SK-N-SH treated with all-trans-retinoic acid at 6 μM for 48 hours (cell line): ENCODE data around the gene GALNT6.
A peak's percentile ranks its signal among the peaks of the same experiment; 100 is the strongest.

Experiments
- ATAC-seq: fragments of 200-7000 bp; cut with Tn5 transposase; 3 replicates; pipeline ENCODE4 v1.9.1; 2020; ENCODE audit warnings: mild to moderate bottlenecking, moderate library complexity
- ARNTL ChIP-seq: fragments of 450-650 bp; formaldehyde crosslinking; IDR thresholded peaks from 2 replicates; pipeline ENCODE4 v1.5.0; 2020; ENCODE audit warnings: low read depth, mild to moderate bottlenecking, moderate library complexity, borderline replicate concordance
- BACH2 ChIP-seq: fragments of 250-450 bp; sonication (Bioruptor Pico); IDR thresholded peaks from 2 replicates; pipeline ENCODE4 v1.9.0; 2021; ENCODE audit warnings: mild to moderate bottlenecking, borderline replicate concordance
- CREB5 ChIP-seq: fragments of 250-450 bp; sonication (Bioruptor Pico); IDR thresholded peaks from 2 replicates; pipeline ENCODE4 v1.5.1; 2020; ENCODE audit warnings: low read depth, mild to moderate bottlenecking, moderate library complexity
- CSDC2 ChIP-seq: fragments of 250-450 bp; sonication (Bioruptor Pico); IDR thresholded peaks from 2 replicates; pipeline ENCODE4 v1.5.0; 2020; ENCODE audit warnings: mild to moderate bottlenecking, moderate library complexity
- CSRNP3 ChIP-seq: fragments of 250-450 bp; sonication (Bioruptor Pico); IDR thresholded peaks from 2 replicates; pipeline ENCODE4 v1.5.1; 2021; ENCODE audit warnings: mild to moderate bottlenecking, moderate library complexity
- ESRRG ChIP-seq: fragments of 250-450 bp; sonication (Bioruptor Pico); IDR thresholded peaks from 2 replicates; pipeline ENCODE4 v1.6.1; 2021; ENCODE audit warnings: mild to moderate bottlenecking
- GLIS3 ChIP-seq: fragments of 250-450 bp; sonication (Bioruptor Pico); IDR thresholded peaks from 2 replicates; pipeline ENCODE4 v1.5.0; 2020; ENCODE audit warnings: mild to moderate bottlenecking, moderate library complexity
- ISL1 ChIP-seq: fragments of 250-450 bp; sonication (Bioruptor Pico); IDR thresholded peaks from 2 replicates; pipeline ENCODE4 v2.1.2; 2022; ENCODE audit warnings: mild to moderate bottlenecking, moderate library complexity
- PATZ1 ChIP-seq: fragments of 250-450 bp; sonication (Bioruptor Pico); IDR thresholded peaks from 2 replicates; pipeline ENCODE4 v1.8.0; 2020; ENCODE audit warnings: mild to moderate bottlenecking, moderate library complexity, borderline replicate concordance
- POU6F1 ChIP-seq: fragments of 250-450 bp; sonication (Bioruptor Pico); IDR thresholded peaks from 2 replicates; pipeline ENCODE4 v1.8.0; 2021; ENCODE audit warnings: low read depth, mild to moderate bottlenecking, moderate library complexity, borderline replicate concordance
- PPARA ChIP-seq: fragments of 250-450 bp; sonication (Bioruptor Pico); IDR thresholded peaks from 2 replicates; pipeline ENCODE4 v1.5.0; 2020; ENCODE audit warnings: mild to moderate bottlenecking, borderline replicate concordance
- SNAI2 ChIP-seq: fragments of 250-450 bp; sonication (Bioruptor Pico); IDR thresholded peaks from 2 replicates; pipeline ENCODE4 v1.5.0; 2020; ENCODE audit warnings: mild to moderate bottlenecking, moderate library complexity
- TCF4 ChIP-seq: fragments of 250-450 bp; sonication (Bioruptor Pico); IDR thresholded peaks from 2 replicates; pipeline ENCODE4 v1.8.0; 2021; ENCODE audit warnings: mild to moderate bottlenecking, moderate library complexity, borderline replicate concordance
- TOX ChIP-seq: fragments of 250-450 bp; sonication (Bioruptor Pico); IDR thresholded peaks from 2 replicates; pipeline ENCODE4 v1.8.0; 2021; ENCODE audit warnings: mild to moderate bottlenecking, moderate library complexity, borderline replicate concordance
- TSHZ2 ChIP-seq: fragments of 250-450 bp; sonication (Bioruptor Pico); IDR thresholded peaks from 2 replicates; pipeline ENCODE4 v1.5.0; 2020; ENCODE audit warnings: mild to moderate bottlenecking, moderate library complexity
- ZFP3 ChIP-seq: fragments of 250-450 bp; sonication (Bioruptor Pico); IDR thresholded peaks from 2 replicates; pipeline ENCODE4 v1.5.0; 2020; ENCODE audit warnings: mild to moderate bottlenecking, moderate library complexity
- ZFP30 ChIP-seq: fragments of 450-650 bp; formaldehyde crosslinking; IDR thresholded peaks from 2 replicates; pipeline ENCODE4 v1.5.0; 2022; ENCODE audit warnings: mild to moderate bottlenecking, moderate library complexity
- ZNF565 ChIP-seq: fragments of 450-650 bp; formaldehyde crosslinking; conservative IDR thresholded peaks from 2 replicates; pipeline ENCODE4 v1.5.0; 2020; ENCODE audit warnings: low read depth, mild to moderate bottlenecking, moderate library complexity
- ZNF8 ChIP-seq: fragments of 450-650 bp; formaldehyde crosslinking; IDR thresholded peaks from 2 replicates; pipeline ENCODE4 v1.5.0; 2020; ENCODE audit warnings: mild to moderate bottlenecking, moderate library complexity

GALNT6 gene

GRCh38 chr12:51391283-51392123, at the start of gene GALNT6:
Gene GALNT6, minus strand, starts transcription at chr12:51391406. Its CDS starts 11,625 bp downstream, at chr12:51379781.
- TF ChIP-seq ARNTL (CRISPR knock-in tag) (no peak), SNAI2 (CRISPR knock-in tag) (no peak), ZFP30 (no peak), GLIS3 (CRISPR knock-in tag) (no peak), PPARA (CRISPR knock-in tag) (no peak), ZNF565 (no peak), CREB5 (CRISPR knock-in tag) (no peak), TSHZ2 (CRISPR knock-in tag) (no peak), ZFP3 (CRISPR knock-in tag) (no peak), CSDC2 (no peak)
- peak; percentile 50 for ATAC-seq

GRCh38 chr12:51439330-51439729, 48.1 kb upstream of the GALNT6 start:
- no peak for TF ChIP-seq ISL1 (CRISPR knock-in tag)
- TF ChIP-seq BACH2: no peak
- no peak for TF ChIP-seq CSDC2
- no peak for TF ChIP-seq ESRRG (CRISPR knock-in tag)
- no peak for TF ChIP-seq POU6F1
- no peak for TF ChIP-seq TOX (CRISPR knock-in tag)
- no peak for TF ChIP-seq ARNTL (CRISPR knock-in tag)
- TF ChIP-seq ZNF565: no peak
- TF ChIP-seq PATZ1 (CRISPR knock-in tag): no peak
- no peak for TF ChIP-seq TSHZ2 (CRISPR knock-in tag)
- no peak for TF ChIP-seq ZNF8
- no peak for TF ChIP-seq TCF4
- TF ChIP-seq, all 23 proteins: peak for 0

GRCh38 chr12:51437431-51437830, 46.2 kb upstream of the GALNT6 start:
- ATAC-seq: no peak
- TF ChIP-seq POU6F1 (no peak), SNAI2 (CRISPR knock-in tag) (no peak), ZNF565 (no peak), CSRNP3 (no peak), ARNTL (CRISPR knock-in tag) (no peak), ZNF8 (no peak), CREB5 (CRISPR knock-in tag) (no peak), CSDC2 (no peak)

More at GRCh38 chr12:51439330-51439729, 48.1 kb upstream of the GALNT6 start:
- no peak for ATAC-seq
